NCI-H146 treated with DMSO at 0.1 percent for 48 hours (cell line): ENCODE data around the gene OR5M11.
"Not testable (repeated sequence)": the region's sequence is repeated elsewhere in the genome, so short reads cannot be mapped to it uniquely, and the experiment has no call there.

Experiments used
- DNase-seq: peaks from one replicate; lab custom pipeline; 2025; ENCODE audit not compliant: unreplicated experiment; lab: John Stamatoyannopoulos, UW

Gene OR5M11

DNA sequence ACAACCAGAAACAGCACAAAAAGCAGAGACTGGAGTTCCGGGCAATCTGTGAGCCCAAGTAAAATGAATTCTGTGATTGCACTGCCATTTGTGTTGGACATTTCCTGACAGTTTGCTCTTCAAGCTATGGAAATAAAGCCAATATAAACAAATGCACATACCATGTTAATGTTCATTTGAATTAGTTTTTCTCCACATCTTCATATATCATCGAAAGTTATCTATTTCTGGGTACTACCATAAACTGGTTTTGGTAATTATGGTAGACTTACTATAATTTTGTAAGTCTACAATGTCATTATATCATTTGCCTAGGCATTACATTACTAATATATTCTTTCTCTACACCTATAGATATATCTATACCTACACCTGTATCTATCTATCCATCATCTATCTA, at the start of gene OR5M11:
Gene OR5M11, minus strand, starts transcription at position 101 of the 400 bp plus-strand sequence. Its CDS starts 0 bp downstream, at position 101.
- DNase-seq = no peak

DNA sequence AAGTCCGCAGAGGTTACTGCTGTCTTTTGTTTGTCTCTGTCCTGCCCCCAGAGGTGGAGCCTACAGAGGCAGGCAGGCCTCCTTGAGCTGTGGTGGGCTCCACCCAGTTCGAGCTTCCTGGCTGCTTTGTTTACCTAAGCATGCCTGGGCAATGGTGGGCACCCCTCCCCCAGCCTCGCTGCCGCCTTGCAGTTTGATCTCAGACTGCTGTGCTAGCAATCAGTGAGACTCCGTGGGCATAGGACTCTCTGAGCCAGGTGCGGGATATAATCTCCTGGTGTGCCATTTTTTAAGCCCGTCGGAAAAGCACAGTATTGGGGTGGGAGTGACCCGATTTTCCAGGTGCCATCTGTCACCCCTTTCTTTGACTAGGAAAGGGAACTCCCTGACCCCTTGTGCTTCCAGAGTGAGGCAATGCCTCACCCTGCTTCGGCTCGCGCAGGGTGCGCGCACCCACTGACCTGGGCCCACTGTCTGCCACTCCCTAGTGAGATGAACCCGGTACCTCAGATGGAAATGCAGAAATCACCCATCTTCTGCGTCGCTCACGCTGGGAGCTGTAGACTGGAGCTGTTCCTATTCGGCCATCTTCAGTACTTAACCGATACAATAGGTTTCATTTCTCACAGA, 49.1 kb upstream of the OR5M11 start:
- DNase-seq = not testable (repeated sequence)

DNA sequence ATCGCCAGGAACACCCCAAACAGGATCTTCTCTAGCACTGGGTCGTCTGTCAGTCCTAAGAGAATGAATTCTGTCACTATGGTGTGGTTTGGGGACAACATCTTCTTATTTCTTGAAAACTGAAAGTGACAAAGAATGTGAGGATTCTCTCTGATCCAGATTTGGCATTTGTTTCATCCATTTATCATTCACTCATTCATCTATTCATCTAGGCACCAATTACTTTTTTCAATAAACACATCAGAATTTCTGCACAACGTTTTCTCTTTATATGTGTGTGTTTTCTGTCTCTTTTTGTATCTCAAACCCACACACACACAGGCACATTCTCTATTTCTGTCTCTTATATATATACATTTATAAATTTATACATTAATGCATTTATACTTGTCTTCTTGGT, 34.6 kb upstream of the OR5M11 start, which contains the start of gene OR5M10:
Gene OR5M10, minus strand, starts transcription at position 101 of the 400 bp plus-strand sequence. Its CDS starts 0 bp downstream, at position 101.
- no peak for DNase-seq

GRCh38 chr11:56558574-56558973, 15.5 kb upstream of the OR5M11 start:
- no peak for DNase-seq

DNA sequence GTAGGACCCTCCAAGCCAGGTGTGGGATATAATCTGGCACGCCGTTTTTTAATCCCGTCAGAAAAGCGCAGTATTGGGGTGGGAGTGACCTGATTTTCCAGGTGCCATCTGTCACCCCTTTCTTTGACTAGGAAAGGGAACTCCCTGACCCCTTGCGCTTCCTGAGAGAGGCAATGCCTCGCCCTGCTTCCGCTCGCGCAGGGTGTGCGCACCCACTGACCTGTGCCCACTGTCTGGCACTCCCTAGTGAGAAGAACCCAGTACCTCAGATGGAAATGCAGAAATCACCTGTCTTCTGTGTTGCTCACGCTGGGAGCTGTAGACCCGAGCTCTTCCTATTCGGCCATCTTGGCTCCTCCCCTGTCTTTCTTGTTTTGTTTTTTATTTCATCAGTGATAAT, 11.6 kb upstream of the OR5M11 start:
- not testable (repeated sequence) for DNase-seq

DNA sequence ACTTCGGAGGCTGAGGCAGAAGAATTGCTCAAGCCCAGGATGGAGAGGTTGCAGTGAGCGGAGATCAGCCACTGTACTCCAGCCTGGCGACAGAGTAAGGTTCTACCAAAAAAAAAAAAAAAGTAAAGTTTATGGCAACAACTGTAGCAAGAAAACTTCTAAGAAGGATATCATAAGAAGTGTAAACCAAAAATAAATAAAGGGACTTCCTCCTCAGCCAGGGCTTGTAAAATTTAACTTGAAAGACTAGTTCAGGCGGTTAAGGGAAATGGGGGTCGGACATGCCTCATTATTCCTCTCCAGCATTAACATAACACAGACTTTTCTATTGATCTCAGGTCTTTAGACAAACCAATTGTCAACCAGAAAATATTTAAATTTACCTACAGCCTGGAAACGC, 2.5 kb upstream of the OR5M11 start:
- DNase-seq = no peak

- no peak for DNase-seq
Measured at GRCh38 chr11:56543739-56544138, 682 bp upstream of the OR5M11 start.

DNA sequence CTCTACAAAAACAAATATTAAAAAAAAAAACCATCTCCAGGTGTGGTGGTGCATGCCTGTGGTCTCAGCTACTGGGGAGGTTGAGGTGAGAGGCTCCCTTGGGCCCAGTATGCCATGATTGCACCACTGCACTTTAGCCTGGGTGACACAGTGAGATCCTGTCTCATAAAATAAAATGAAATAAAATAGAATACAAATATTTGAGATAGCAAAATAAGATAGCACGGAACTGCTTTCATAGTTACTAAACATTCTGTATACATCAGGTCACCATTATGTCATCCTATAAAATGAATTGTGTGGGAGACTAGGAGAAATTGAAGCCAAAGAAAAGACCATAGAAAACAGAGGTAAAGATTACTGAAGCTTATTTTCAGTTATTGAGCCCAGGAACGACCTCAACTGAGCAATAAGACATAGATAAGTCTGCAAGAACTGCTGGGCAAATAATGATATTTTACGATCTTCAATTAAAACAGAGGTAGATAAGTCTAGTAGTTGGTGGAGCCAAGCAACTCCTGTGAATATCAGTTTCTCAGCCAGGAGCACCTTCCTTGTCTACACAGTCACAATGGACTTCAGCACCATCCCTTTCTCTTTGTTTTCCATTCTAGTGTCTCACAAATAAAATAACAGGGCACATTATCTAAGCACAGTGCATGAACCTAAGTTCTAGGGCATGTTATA, 9.9 kb downstream of the OR5M11 start:
- DNase-seq = no peak

DNA sequence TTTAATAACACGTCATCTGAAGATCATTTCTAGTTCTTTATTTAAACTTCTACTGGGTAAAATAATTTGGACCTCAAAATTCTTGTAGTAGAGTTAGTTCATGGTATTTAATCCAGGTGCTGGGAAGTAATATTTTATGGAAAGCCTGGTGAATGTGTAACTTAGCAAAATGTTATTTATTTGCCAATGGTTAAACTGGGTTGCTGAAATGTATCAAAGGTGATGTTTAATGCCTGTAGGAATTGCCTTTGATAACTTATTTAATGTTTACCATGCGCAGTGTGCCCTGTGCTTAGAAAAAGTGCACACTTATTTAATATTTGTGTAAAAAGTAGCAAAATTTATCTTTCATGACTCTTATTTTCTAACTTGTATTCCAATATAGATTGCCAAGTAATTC, 11.2 kb downstream of the OR5M11 start:
- no peak for DNase-seq

- no peak for DNase-seq
Measured at GRCh38 chr11:56522008-56522407, 21.0 kb downstream of the OR5M11 start.

DNA sequence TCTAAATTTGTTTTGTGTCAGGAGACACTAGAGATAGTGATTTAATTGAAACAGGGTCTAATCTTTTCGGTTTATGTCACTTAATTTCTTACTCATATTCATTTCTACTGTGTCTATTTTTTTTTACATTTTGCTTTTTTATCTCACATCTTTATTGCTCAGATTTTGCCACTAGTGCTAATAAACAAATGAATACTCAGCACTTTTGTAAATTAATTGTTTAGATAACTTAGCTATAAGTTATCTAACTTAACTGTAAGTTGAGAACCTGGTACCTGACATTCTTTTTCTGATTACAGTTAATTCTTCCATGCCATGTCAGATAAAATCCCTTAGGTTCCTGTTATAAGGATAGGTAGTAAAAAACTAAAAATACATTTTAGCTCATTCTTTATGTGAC, 29.8 kb downstream of the OR5M11 start:
- DNase-seq = no peak

DNA sequence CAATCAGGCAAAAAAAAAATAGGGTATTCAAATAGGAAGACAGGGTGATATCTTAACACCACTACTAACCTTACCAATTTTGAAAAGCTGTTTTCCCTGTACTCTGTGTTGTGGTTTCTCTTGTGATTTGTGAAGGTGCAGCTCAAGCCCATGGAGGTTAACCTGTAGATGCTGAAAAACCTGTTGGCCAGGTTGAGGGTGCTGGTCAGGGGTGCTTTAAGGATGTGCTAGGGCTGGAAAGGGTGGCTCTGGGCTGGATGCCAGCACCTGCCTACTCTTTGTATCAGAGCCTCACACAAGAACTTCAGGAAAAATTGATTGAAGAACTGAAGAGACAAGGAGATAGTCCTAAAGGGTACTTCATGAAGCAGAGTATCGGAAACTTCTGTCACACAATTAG, 33.6 kb downstream of the OR5M11 start:
- no peak for DNase-seq

GRCh38 chr11:56497010-56497409, 46.0 kb downstream of the OR5M11 start:
- DNase-seq = no peak

GRCh38 chr11:56495117-56495516, 47.9 kb downstream of the OR5M11 start:
- DNase-seq = no peak
